ENCODE results near the gene ROPN1L.
A peak's percentile ranks its signal among the peaks of the same experiment; 100 is the strongest.
"Not testable (repeated sequence)": the region's sequence is repeated elsewhere in the genome, so short reads cannot be mapped to it uniquely, and the experiment has no call there.

ROPN1L gene

GRCh38 chr5:10485142-10485795 lies 43.6 kb downstream of the ROPN1L start:
- H3K27ac Mint-ChIP-seq: no peak overlapping the region
- H3K36me3 Mint-ChIP-seq: peaks cover 0 to 5% of the 10 kb centered on the region in 2 donors
- H3K9me3 Mint-ChIP-seq: peaks cover 0 to 2% of the 10 kb centered on the region in 2 donors
- no peak overlapping the region for H3K4me3 Mint-ChIP-seq
- H3K27me3 Mint-ChIP-seq: peaks cover 12 to 22% of the 10 kb centered on the region in 2 donors
- DNase-seq (no peak), ATAC-seq (replicated peaks) (no peak)
- H3K4me1 Mint-ChIP-seq: peaks cover 27 to 48% of the 10 kb centered on the region in 2 donors

DNA sequence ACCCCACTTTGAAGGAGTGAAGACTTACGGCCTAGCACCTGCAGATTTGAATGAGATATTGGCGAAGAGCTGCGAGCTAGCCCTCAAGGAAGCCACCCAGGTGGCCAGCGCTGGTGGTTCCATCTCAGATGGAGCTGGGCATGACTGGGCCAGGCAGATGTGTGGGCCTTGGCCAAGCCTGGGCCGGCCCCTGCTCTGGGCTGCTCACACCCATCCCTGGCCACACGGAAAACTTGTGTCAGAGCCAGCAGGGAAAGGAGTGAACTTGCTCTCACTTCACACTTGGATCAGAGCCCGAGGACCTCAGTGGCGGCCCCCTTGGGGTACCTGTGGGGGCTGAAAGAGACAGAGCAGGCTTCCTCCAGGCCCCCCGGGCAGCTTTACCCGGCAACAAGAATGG lies 44.2 kb downstream of the ROPN1L start:
- no peak for DNase-seq
- ATAC-seq (replicated peaks): no peak
- Mint-ChIP-seq H3K36me3 (peaks cover 0 to 5% of the 10 kb centered on the region in 2 donors), H3K27ac (no peak overlapping the region), H3K4me3 (no peak overlapping the region), H3K9me3 (peaks cover 0 to 2% of the 10 kb centered on the region in 2 donors), H3K27me3 (peaks cover 7 to 22% of the 10 kb centered on the region in 2 donors), H3K4me1 (peaks cover 30 to 50% of the 10 kb centered on the region in 2 donors)

- Mint-ChIP-seq H3K4me1 (peaks cover 26 to 50% of the 10 kb centered on the region in 2 donors), H3K36me3 (peaks cover 0 to 5% of the 10 kb centered on the region in 2 donors), H3K9me3 (peaks cover 0 to 2% of the 10 kb centered on the region in 2 donors), H3K27me3 (peaks cover 6 to 22% of the 10 kb centered on the region in 2 donors), H3K27ac (peak overlapping the region; percentile 42), H3K4me3 (no peak overlapping the region)
- no peak for DNase-seq
- no peak for ATAC-seq (replicated peaks)
Measured at GRCh38 chr5:10486511-10487344, 45.0 kb downstream of the ROPN1L start.

- no peak for DNase-seq
- Mint-ChIP-seq H3K9me3 (peaks cover 0 to 2% of the 10 kb centered on the region in 2 donors), H3K27me3 (peaks cover 6 to 12% of the 10 kb centered on the region in 2 donors), H3K4me3 (no peak overlapping the region), H3K36me3 (peaks cover 0 to 5% of the 10 kb centered on the region in 2 donors), H3K4me1 (peaks cover 32 to 52% of the 10 kb centered on the region in 2 donors), H3K27ac (peak overlapping the region; percentile 71)
- no peak for ATAC-seq (replicated peaks)
Measured at GRCh38 chr5:10488144-10488543, 46.5 kb downstream of the ROPN1L start.

DNA sequence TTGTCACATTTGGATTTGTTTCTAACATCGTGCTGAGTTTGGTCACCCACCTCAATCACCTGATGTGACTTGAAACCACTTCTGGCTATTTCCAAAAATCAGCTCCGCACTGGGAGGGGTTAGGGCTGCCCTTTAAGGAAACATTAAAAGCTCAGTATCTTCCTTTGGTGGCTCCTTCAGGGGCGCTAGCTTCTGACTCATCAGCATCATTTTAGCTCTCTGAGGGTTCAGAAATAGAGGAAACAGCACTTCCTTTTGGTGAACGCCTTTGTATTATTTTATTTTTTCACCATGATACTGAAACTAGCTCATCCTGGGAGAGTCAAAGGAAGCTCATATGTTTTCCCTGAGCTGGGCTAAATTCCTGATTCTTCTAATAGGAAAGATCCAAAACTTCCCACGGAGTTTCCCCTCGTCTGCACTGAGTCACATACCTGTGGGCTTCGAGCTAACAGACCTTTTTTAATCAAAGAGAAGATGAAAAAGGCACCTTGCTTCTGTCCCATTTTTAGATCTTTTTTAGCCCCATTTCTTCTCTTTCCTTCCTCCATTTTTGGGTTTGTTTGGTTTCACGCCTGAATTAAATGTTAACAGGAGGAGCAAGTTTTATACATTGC lies 48.2 kb downstream of the ROPN1L start:
- Mint-ChIP-seq H3K4me1 (peaks cover 36 to 62% of the 10 kb centered on the region in 2 donors), H3K27ac (no peak overlapping the region), H3K27me3 (no peaks in the 10 kb centered on the region), H3K9me3 (peaks cover 6 to 7% of the 10 kb centered on the region in 2 donors), H3K36me3 (peaks cover 4 to 9% of the 10 kb centered on the region in 2 donors), H3K4me3 (peak overlapping the region in 1 of 2 donors; percentile 20)
- peak; percentile 48 for DNase-seq
- peak; percentile 97 for ATAC-seq (replicated peaks)

- no peaks in the 10 kb centered on the region for H3K27me3 Mint-ChIP-seq
- peaks cover 6% of the 10 kb centered on the region in 2 donors for H3K9me3 Mint-ChIP-seq
- H3K36me3 Mint-ChIP-seq: peaks cover 4 to 9% of the 10 kb centered on the region in 2 donors
- H3K27ac Mint-ChIP-seq: no peak overlapping the region
- no peak for ATAC-seq (replicated peaks)
- no peak overlapping the region for H3K4me3 Mint-ChIP-seq
- no peak for DNase-seq
- H3K4me1 Mint-ChIP-seq: peaks cover 31 to 56% of the 10 kb centered on the region in 2 donors
Measured at GRCh38 chr5:10490927-10491672, 49.4 kb downstream of the ROPN1L start.

GRCh38 chr5:10491673-10492026 lies 50.0 kb downstream of the ROPN1L start:
- H3K9me3 Mint-ChIP-seq: peaks cover 6% of the 10 kb centered on the region in 2 donors
- H3K27ac Mint-ChIP-seq: no peak overlapping the region
- ATAC-seq (replicated peaks): no peak
- H3K27me3 Mint-ChIP-seq: no peaks in the 10 kb centered on the region
- no peak overlapping the region for H3K4me3 Mint-ChIP-seq
- no peak for DNase-seq
- peaks cover 31 to 56% of the 10 kb centered on the region in 2 donors for H3K4me1 Mint-ChIP-seq
- peaks cover 4 to 9% of the 10 kb centered on the region in 2 donors for H3K36me3 Mint-ChIP-seq

DNA sequence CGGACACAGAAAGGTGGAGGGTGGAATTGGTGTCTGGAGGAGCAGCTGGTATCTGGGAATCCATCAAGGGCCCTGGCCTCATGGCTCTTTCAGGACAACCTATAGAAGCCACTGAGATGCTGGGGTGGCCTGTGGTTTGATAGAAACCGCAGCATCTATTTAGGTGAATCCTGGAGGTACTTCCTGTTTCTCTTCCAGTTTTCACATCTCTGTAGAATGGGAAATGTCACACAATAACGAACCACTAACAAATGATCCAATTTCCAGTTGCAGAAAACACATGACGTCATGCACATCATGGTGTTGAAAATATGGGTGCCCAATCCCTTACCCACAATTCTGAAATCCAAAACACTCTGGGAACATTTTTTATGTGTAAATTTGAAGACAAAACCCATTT lies 52.2 kb downstream of the ROPN1L start:
- Mint-ChIP-seq H3K27ac (peak overlapping the region; percentile 11), H3K4me1 (peaks cover 20 to 42% of the 10 kb centered on the region in 2 donors), H3K9me3 (peaks cover 6% of the 10 kb centered on the region in 2 donors), H3K36me3 (peaks cover 4 to 9% of the 10 kb centered on the region in 2 donors), H3K4me3 (no peak overlapping the region), H3K27me3 (no peaks in the 10 kb centered on the region)
- DNase-seq (no peak), ATAC-seq (replicated peaks) (peak; percentile 36 to 49)

GRCh38 chr5:10494497-10494896 lies 52.8 kb downstream of the ROPN1L start:
- H3K4me1 Mint-ChIP-seq: peaks cover 17 to 35% of the 10 kb centered on the region in 2 donors
- not testable (repeated sequence) for ATAC-seq (replicated peaks); H3K27me3 Mint-ChIP-seq; H3K27ac Mint-ChIP-seq; DNase-seq; H3K9me3 Mint-ChIP-seq; H3K36me3 Mint-ChIP-seq; H3K4me3 Mint-ChIP-seq

DNA sequence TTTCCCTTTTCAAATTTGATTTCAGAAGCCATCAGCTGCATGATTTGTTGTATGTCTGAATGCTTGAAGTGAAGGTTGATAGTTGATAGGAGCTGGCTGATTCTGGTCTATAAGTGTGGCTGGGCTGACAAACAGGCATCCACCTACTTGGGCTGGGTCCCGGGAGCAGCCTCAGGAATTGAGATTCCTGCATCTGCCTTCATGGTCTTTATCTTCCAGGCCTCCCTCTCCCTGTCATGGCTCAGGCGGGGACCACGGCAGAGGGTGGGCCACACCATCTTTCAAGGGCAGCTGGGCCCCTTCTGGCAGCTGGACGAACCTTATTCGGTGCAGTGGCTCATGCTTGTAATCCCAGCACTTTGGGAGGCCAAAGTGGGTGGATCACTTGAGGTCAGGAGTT lies 55.9 kb downstream of the ROPN1L start:
- Mint-ChIP-seq H3K4me3 (no peak overlapping the region), H3K4me1 (peaks cover 7 to 24% of the 10 kb centered on the region in 2 donors), H3K27me3 (no peaks in the 10 kb centered on the region), H3K9me3 (peaks cover 6% of the 10 kb centered on the region in 2 donors), H3K27ac (no peak overlapping the region), H3K36me3 (peaks cover 4 to 9% of the 10 kb centered on the region in 2 donors)
- no peak for DNase-seq
- no peak for ATAC-seq (replicated peaks)

DNA sequence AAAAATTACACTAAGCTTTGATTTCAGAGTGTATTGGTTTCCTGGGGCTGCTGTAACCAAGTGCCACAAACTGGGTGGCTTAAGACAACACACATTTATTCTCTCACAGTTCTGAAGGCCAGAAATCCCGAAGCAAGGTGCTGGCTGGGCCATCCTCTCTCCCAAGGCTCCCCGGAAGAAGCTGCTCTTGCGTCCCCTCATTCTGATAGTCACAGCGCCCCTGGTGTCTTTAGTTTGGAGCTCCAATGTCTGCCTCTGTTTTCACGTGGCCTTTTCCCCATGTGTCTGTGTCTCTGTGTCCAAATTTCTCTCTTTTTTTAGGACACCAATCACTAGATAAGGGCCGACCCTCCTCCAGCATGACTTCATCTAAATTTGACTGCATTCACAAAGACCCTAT lies 56.7 kb downstream of the ROPN1L start:
- Mint-ChIP-seq H3K27me3 (no peaks in the 10 kb centered on the region), H3K4me1 (peaks cover 4 to 16% of the 10 kb centered on the region in 2 donors), H3K36me3 (peaks cover 4 to 9% of the 10 kb centered on the region in 2 donors), H3K27ac (no peak overlapping the region), H3K4me3 (no peak overlapping the region), H3K9me3 (peaks cover 6% of the 10 kb centered on the region in 2 donors)
- no peak for DNase-seq
- ATAC-seq (replicated peaks): no peak

- Mint-ChIP-seq H3K27ac (no peak overlapping the region), H3K36me3 (peaks cover 2 to 7% of the 10 kb centered on the region in 2 donors), H3K27me3 (no peaks in the 10 kb centered on the region), H3K9me3 (peaks cover 3 to 4% of the 10 kb centered on the region in 2 donors), H3K4me3 (no peak overlapping the region), H3K4me1 (peaks cover 2 to 15% of the 10 kb centered on the region in 2 donors)
- DNase-seq (no peak), ATAC-seq (replicated peaks) (no peak)
Measured at GRCh38 chr5:10499066-10499465, 57.4 kb downstream of the ROPN1L start.

- H3K9me3 Mint-ChIP-seq: peaks cover 0 to 2% of the 10 kb centered on the region in 2 donors
- no peak for ATAC-seq (replicated peaks)
- DNase-seq: no peak
- H3K36me3 Mint-ChIP-seq: peaks cover 0 to 4% of the 10 kb centered on the region in 2 donors
- H3K4me3 Mint-ChIP-seq: no peak overlapping the region
- no peaks in the 10 kb centered on the region for H3K27me3 Mint-ChIP-seq
- peaks cover 0 to 12% of the 10 kb centered on the region in 2 donors for H3K4me1 Mint-ChIP-seq
- H3K27ac Mint-ChIP-seq: no peak overlapping the region
Measured at GRCh38 chr5:10499776-10500175, 58.1 kb downstream of the ROPN1L start.

DNA sequence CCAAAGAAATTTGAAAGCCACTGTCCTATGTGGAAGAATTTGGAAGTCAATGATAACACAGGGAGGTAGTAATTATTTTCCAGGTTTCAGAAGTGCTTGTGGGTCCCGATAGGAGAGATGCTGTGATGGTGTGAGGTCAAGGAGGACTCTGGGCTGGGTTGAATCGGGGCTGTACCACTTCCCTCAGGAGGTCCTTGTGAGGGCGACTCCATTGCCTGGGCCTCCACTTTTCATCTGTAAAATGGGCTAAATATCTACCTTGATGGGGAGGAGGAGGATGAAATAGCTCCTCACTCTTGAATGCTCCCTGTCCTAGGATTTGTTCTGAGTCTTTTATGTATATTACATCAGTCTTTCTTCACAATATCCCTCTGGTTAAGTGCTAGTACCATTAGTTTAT lies 59.0 kb downstream of the ROPN1L start:
- Mint-ChIP-seq H3K4me1 (peaks cover 6 to 21% of the 10 kb centered on the region in 2 donors), H3K4me3 (no peak overlapping the region), H3K9me3 (peaks cover 0 to under 1% of the 10 kb centered on the region in 2 donors), H3K27me3 (no peaks in the 10 kb centered on the region), H3K36me3 (peaks cover 1 to 2% of the 10 kb centered on the region in 2 donors), H3K27ac (no peak overlapping the region)
- DNase-seq (no peak), ATAC-seq (replicated peaks) (no peak)
